ENCODE data around the gene ASIC4.

The ASIC4 gene

GRCh38 chr2:219497495-219498279, 16.6 kb upstream of the ASIC4 start:
- DNase-seq (ENCODE audit: extremely low read depth in 1 of 2, low read depth in 1 of 2) = no peak

GRCh38 chr2:219498280-219499057, 15.8 kb upstream of the ASIC4 start, which contains the start of gene GMPPA:
Gene GMPPA (plus strand): TSS chr2:219498891. CDS start chr2:219499976, 1,085 bp downstream.
- peak; percentile 78 to 91 for DNase-seq (ENCODE audit: extremely low read depth in 1 of 2, low read depth in 1 of 2)

- no peak for DNase-seq (ENCODE audit: extremely low read depth in 1 of 2, low read depth in 1 of 2)
Observed at GRCh38 chr2:219499058-219499307, 15.3 kb upstream of the ASIC4 start.

GRCh38 chr2:219499555-219499954, 14.7 kb upstream of the ASIC4 start:
- DNase-seq (ENCODE audit: extremely low read depth in 1 of 2, low read depth in 1 of 2) = no peak

- DNase-seq (ENCODE audit: extremely low read depth in 1 of 2, low read depth in 1 of 2) = no peak
Observed at GRCh38 chr2:219500135-219500534, 14.1 kb upstream of the ASIC4 start.

GRCh38 chr2:219501849-219502248, 12.4 kb upstream of the ASIC4 start:
- DNase-seq (ENCODE audit: extremely low read depth in 1 of 2, low read depth in 1 of 2) = no peak

GRCh38 chr2:219502618-219503017, 11.7 kb upstream of the ASIC4 start:
- no peak for DNase-seq (ENCODE audit: extremely low read depth in 1 of 2, low read depth in 1 of 2)

GRCh38 chr2:219505585-219505984, 8.7 kb upstream of the ASIC4 start:
- no peak for DNase-seq (ENCODE audit: extremely low read depth in 1 of 2, low read depth in 1 of 2)

- no peak for DNase-seq (ENCODE audit: extremely low read depth in 1 of 2, low read depth in 1 of 2)
Observed at GRCh38 chr2:219506153-219506801, 8.0 kb upstream of the ASIC4 start.

- DNase-seq (ENCODE audit: extremely low read depth in 1 of 2, low read depth in 1 of 2) = no peak
Observed at GRCh38 chr2:219506802-219507526, 7.3 kb upstream of the ASIC4 start.

GRCh38 chr2:219507581-219508443, 6.5 kb upstream of the ASIC4 start:
- no peak for DNase-seq (ENCODE audit: extremely low read depth in 1 of 2, low read depth in 1 of 2)

GRCh38 chr2:219508444-219508734, 5.9 kb upstream of the ASIC4 start:
- no peak for DNase-seq (ENCODE audit: extremely low read depth in 1 of 2, low read depth in 1 of 2)

GRCh38 chr2:219508971-219509779, 5.1 kb upstream of the ASIC4 start:
- DNase-seq (ENCODE audit: extremely low read depth in 1 of 2, low read depth in 1 of 2) = no peak

- peak in 1 of 2 donors; percentile 23 for DNase-seq (ENCODE audit: extremely low read depth in 1 of 2, low read depth in 1 of 2)
Observed at GRCh38 chr2:219509780-219510511, 4.3 kb upstream of the ASIC4 start.

- no peak for DNase-seq (ENCODE audit: extremely low read depth in 1 of 2, low read depth in 1 of 2)
Observed at GRCh38 chr2:219510512-219511135, 3.7 kb upstream of the ASIC4 start.

- no peak for DNase-seq (ENCODE audit: extremely low read depth in 1 of 2, low read depth in 1 of 2)
Observed at GRCh38 chr2:219511547-219512325, 2.5 kb upstream of the ASIC4 start.

- DNase-seq (ENCODE audit: extremely low read depth in 1 of 2, low read depth in 1 of 2) = no peak
Observed at GRCh38 chr2:219512524-219513216, 1.6 kb upstream of the ASIC4 start.
